DND-41 (cell line): ENCODE results near the gene ABCA3.
"Not testable (repeated sequence)": the region's sequence is repeated elsewhere in the genome, so short reads cannot be mapped to it uniquely, and the experiment has no call there.

ENCODE experiments used
- ATAC-seq: fragments of 200-7000 bp; cut with Tn5 transposase; 3 replicates; pipeline ENCODE4 v1.9.1; 2021; ENCODE audit warnings: low read depth; ENCODE audit not compliant: insufficient read depth
- DNase-seq: peaks from one replicate; pipeline ENCODE4 v3.0.0-alpha.2; 2020
- H2AFZ ChIP-seq: 2 replicates; pipeline ENCODE4 v1.6.0; 2012; ENCODE audit warnings: low read depth, low read length
- H3K27ac ChIP-seq: 2 replicates; pipeline ENCODE4 v1.5.1; 2012; ENCODE audit warnings: low read length, inconsistent platforms
- H3K27me3 ChIP-seq: fragments of 200-600 bp; sonication (generic); 2 replicates; pipeline ENCODE4 v1.6.0; 2012; ENCODE audit warnings: low read length, mild to moderate bottlenecking, inconsistent platforms; ENCODE audit not compliant: insufficient read depth, poor library complexity
- H3K36me3 ChIP-seq: 2 replicates; pipeline ENCODE4 v1.5.1; 2012; ENCODE audit warnings: low read length, inconsistent platforms; ENCODE audit not compliant: insufficient read depth
- H3K4me1 ChIP-seq: 2 replicates; pipeline ENCODE4 v1.5.1; 2012; ENCODE audit warnings: mild to moderate bottlenecking, low read length; ENCODE audit not compliant: insufficient read depth
- H3K4me2 ChIP-seq: 2 replicates; pipeline ENCODE4 v1.6.0; 2012; ENCODE audit warnings: mild to moderate bottlenecking, moderate library complexity, low read length, inconsistent platforms; ENCODE audit not compliant: insufficient read depth
- H3K4me3 ChIP-seq, 2 experiments: fragments of 200-600 bp in 1 of 2; shearing (Covaris generic) in 1 of 2; 2 replicates each; pipeline ENCODE4 v1.5.1; 2012 to 2016; ENCODE audit warnings: inconsistent platforms in 2 of 2, low read length in 2 of 2, mild to moderate bottlenecking in 2 of 2, low read depth in 1 of 2, moderate library complexity in 1 of 2
- H3K79me2 ChIP-seq: 2 replicates; pipeline ENCODE4 v1.6.0; 2012; ENCODE audit warnings: low read length, inconsistent platforms; ENCODE audit not compliant: insufficient read depth
- H3K9ac ChIP-seq: 2 replicates; pipeline ENCODE4 v1.6.0; 2012; ENCODE audit warnings: low read depth, mild to moderate bottlenecking, inconsistent platforms, low read length, moderate library complexity
- H3K9me3 ChIP-seq: 2 replicates; pipeline ENCODE4 v1.5.1; 2012; ENCODE audit warnings: low read length, moderate library complexity, mild to moderate bottlenecking, inconsistent platforms; ENCODE audit not compliant: insufficient read depth, severe bottlenecking
- H4K20me1 ChIP-seq: 2 replicates; pipeline ENCODE4 v1.6.0; 2012; ENCODE audit warnings: low read length; ENCODE audit not compliant: insufficient read depth
- EZH2 ChIP-seq: IDR thresholded peaks from 3 replicates; pipeline ENCODE4 v1.6.1; 2012; ENCODE audit warnings: borderline replicate concordance, low read depth, mild to moderate bottlenecking, moderate library complexity, low read length, inconsistent platforms; ENCODE audit not compliant: severe bottlenecking
- TF ChIP-seq, protein P1 (sequence below): IDR thresholded peaks from 2 replicates; pipeline ENCODE4 v1.5.1; 2012; ENCODE audit warnings: borderline replicate concordance, low read length, moderate library complexity, mild to moderate bottlenecking; ENCODE audit not compliant: poor library complexity, severe bottlenecking; ENCODE audit errors: extremely low read depth

The ABCA3 gene

DNA sequence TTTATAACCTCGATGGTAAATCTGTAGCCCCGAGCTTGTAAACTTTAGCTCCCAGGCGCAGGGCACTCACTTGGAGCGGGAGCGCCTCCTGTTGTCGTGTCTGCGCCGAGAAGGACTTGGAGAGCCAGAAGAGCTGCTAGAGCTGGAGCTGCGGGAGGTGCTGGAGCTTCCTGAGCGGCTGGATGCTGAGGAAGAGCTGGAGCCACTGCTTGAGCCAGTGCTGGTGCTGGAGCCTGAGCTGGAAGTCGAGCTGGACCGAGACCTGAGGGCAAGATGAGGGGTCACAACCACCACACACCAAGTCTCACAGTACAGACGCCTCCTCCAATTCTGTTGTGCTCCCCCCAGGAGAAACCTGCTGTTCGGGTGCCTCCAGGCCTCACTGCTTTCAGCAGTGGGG, 77.5 kb downstream of the ABCA3 start:
- not testable (repeated sequence) for H3K4me3 ChIP-seq, DNase-seq, H3K9ac ChIP-seq, ATAC-seq, H3K27me3 ChIP-seq, H3K4me2 ChIP-seq, H3K9me3 ChIP-seq, H3K27ac ChIP-seq, H2AFZ ChIP-seq
- peaks cover 24% of the 10 kb centered on the region for H3K4me1 ChIP-seq
- H3K79me2 ChIP-seq, result peaks cover 88% of the 10 kb centered on the region
- peaks cover 64% of the 10 kb centered on the region for H4K20me1 ChIP-seq
- H3K36me3 ChIP-seq, result peaks cover 88% of the 10 kb centered on the region

DNA sequence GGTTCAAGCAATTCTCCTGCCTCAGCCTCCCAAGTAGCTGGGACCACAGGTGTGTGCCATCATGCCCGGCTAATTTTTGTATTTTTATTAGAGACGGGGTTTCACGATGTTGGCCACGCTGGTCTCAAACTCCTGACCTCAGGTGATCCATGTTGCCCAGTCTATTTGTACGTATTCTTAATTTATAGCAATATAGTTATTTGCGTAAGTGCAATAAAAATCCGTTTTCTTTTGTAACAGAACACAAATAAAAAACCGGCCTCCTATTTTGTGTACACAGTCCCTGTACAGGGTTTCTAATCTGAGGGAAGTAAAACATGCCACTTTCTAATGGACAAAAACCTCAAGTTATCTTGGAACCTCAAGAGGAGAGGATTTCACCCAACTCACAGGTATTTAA, 80.3 kb downstream of the ABCA3 start:
- Histone ChIP-seq H4K20me1 (peaks cover 66% of the 10 kb centered on the region), H3K9ac (no peak overlapping the region), H3K4me3 (no peak overlapping the region), H3K4me1 (peaks cover 7% of the 10 kb centered on the region; the same call in 1 of the 2 replicates), H3K36me3 (peaks cover 100% of the 10 kb centered on the region), H3K79me2 (peaks cover 80% of the 10 kb centered on the region), H3K9me3 (no peaks in the 10 kb centered on the region), H3K27ac (no peak overlapping the region), H2AFZ (no peak overlapping the region), H3K27me3 (no peaks in the 10 kb centered on the region), H3K4me2 (no peak overlapping the region)
- ATAC-seq (no peak), DNase-seq (no peak)
- TF ChIP-seq, protein P1, sequence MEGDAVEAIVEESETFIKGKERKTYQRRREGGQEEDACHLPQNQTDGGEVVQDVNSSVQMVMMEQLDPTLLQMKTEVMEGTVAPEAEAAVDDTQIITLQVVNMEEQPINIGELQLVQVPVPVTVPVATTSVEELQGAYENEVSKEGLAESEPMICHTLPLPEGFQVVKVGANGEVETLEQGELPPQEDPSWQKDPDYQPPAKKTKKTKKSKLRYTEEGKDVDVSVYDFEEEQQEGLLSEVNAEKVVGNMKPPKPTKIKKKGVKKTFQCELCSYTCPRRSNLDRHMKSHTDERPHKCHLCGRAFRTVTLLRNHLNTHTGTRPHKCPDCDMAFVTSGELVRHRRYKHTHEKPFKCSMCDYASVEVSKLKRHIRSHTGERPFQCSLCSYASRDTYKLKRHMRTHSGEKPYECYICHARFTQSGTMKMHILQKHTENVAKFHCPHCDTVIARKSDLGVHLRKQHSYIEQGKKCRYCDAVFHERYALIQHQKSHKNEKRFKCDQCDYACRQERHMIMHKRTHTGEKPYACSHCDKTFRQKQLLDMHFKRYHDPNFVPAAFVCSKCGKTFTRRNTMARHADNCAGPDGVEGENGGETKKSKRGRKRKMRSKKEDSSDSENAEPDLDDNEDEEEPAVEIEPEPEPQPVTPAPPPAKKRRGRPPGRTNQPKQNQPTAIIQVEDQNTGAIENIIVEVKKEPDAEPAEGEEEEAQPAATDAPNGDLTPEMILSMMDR, result no peak
- TF ChIP-seq EZH2, result no peak

DNA sequence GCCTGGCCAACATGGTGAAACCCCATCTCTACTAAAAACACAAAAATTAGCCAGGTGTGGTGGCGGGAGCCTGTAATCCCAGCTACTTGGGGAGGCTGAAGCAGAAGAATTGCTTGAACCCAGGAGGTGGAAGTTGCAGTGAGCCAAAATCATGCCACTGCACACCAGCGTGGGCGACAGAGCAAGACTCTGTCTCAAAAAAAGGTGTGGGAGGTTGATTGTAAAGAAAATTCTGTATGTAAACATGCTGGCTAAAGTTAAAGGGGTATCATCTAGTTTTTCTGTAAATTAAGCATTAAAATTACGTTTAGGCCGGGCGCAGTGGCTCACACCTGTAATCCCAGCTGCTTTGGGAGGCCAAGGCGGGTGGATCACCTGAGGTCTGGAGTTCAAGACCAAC, 82.0 kb downstream of the ABCA3 start:
- H3K36me3 ChIP-seq, result peaks cover 98% of the 10 kb centered on the region

DNA sequence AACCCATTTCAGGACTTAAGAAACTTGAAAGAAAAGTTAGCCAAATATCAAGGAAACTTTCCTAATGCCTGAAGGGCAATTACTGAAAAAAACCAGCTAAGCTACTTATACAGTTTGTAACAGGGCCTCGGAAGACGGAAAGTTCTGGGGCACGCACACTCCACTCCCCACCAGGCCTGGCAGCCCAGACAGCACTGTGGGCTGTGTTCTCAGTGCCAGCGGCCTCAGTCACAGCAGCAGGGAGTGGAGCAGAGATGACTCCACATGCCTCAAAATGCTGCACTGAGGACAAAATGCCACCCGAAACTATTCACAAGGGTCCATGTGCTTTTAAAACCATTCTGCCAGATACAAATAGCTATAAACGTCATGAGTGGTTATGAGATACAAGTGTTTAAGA, 82.8 kb downstream of the ABCA3 start:
- H4K20me1 ChIP-seq, result peaks cover 46% of the 10 kb centered on the region
- peaks cover 98% of the 10 kb centered on the region for H3K36me3 ChIP-seq

More for the DNA sequence above, 82.0 kb downstream of the ABCA3 start:
- not testable (repeated sequence) for H3K4me1 ChIP-seq, ATAC-seq, H3K4me3 ChIP-seq, H3K27me3 ChIP-seq, H2AFZ ChIP-seq, DNase-seq, H3K9ac ChIP-seq, H3K4me2 ChIP-seq, H3K9me3 ChIP-seq, H3K27ac ChIP-seq
- peaks cover 63% of the 10 kb centered on the region for H3K79me2 ChIP-seq
- peaks cover 50% of the 10 kb centered on the region for H4K20me1 ChIP-seq

More for the DNA sequence above, 82.8 kb downstream of the ABCA3 start:
- Histone ChIP-seq H3K4me2 (no peak overlapping the region), H3K4me3 (no peak overlapping the region), H3K4me1 (no peaks in the 10 kb centered on the region), H2AFZ (no peak overlapping the region), H3K79me2 (peaks cover 55% of the 10 kb centered on the region), H3K27me3 (no peaks in the 10 kb centered on the region), H3K9ac (no peak overlapping the region), H3K27ac (no peak overlapping the region), H3K9me3 (no peaks in the 10 kb centered on the region)
- TF ChIP-seq EZH2, result no peak
- TF ChIP-seq, protein P1, result no peak
- DNase-seq (no peak), ATAC-seq (no peak)
